Femur (tissue), 1 donor: ENCODE results near the gene FAM124B.

Source experiments
- DNase-seq: peaks from one replicate; pipeline ENCODE4 v3.0.0-alpha.2; 2017

The FAM124B gene, protein sequence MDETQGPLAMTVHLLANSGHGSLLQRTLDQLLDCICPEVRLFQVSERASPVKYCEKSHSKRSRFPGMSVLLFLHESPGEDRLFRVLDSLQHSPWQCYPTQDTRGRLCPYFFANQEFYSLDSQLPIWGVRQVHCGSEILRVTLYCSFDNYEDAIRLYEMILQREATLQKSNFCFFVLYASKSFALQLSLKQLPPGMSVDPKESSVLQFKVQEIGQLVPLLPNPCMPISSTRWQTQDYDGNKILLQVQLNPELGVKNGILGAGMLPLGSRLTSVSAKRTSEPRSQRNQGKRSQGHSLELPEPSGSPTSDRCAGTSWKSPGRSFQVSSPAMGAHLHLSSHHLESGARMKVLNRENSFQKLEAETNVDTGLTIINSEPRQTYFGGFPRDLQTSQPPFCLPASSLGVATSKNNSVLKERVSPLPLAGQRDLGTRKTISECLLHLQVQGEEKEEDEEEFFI

DNA sequence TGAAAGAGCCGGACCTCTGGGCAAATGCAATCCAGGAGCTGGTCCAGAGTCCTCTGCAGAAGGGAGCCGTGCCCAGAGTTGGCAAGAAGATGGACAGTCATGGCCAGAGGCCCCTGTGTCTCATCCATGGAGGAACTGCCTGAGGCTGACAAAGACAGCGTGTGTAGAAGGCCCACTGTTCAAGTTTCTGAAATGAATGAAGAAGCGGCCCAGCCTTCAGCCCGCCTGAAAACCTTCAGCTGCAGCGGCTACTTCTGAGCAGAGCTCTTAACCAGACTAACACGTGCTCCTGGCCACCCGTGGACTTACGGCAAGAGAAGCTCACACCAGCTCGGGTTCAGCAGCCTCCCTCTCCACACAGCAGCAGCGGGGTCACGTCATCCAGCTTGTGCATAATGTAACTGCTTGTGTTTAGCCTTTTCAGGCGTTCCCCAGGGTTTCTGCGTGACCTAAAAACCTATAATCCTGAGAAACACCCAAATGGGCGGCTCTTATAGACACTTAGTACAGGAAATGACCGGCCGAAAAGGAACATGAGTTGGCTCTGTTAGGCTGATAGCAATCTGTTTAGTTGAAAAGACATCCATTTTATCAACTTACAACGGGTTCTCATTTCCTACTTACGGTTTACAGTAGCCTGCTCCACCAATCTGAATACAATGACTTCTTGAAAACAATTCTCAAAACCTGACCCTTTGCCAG is at the start of gene FAM124B:
Gene FAM124B (minus strand): TSS at position 467 of the 702 bp plus-strand sequence. CDS start 339 bp downstream, at position 128.
- DNase-seq: peak; percentile 85

DNA sequence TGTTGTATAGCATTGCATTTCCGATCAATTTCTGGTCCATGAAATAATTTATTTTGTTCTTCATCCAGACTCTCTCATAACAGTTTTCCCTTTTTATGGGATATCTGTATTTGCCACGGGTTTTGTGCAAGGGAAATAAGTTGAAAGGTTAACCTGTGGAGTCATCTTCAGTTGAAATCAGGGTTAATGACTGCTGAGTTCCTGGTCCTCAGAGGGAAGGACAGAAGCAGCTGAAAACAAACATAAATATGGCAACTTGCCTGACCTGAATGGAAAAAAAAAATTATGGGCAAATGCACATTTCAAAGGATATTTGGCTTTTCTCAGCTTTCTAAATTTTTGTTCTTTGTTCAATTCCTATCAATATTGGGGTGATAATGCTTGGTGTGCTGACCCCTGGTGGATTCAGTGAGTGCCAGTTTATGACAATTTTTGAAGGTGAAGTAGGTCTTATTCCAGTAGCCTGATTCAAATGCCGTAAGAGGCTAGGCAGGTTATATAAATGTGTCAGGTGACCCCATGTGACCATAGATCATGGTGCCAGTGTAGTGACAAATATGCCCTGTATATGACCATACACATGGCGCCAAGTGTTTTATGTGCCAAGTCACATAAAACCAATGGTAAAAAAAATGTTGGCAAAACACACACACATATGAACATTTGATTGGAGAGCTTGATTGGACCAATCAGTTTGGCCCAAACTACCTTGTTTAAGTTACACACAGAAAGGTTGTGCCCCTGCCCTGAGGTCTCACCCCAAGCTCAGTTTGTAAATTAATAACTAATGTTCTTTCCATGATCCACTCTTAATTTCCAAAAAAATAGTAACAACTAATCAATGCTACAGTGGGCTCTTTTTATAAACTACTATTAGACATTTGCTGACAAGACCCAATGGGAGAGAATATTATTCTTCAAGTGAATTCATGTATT is 47.6 kb upstream of the FAM124B start:
- DNase-seq: no peak

DNA sequence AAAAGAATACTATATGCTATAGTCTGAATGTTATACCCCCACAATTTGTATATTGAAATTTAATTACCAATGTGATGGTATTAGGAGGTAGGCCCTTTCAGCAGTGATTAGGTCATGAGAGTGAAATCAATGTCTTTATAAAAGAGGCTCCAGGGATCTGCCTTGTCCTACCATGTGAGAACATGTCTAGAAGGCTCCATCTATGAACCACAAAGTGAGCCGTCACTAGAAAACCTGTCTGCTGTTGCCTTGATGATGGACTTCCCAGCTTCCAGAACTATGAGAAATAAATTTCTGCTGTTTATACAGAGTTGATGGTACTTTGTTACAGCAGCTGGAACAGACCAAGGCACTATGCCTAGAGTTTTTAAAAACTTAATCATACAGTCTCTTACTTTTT is 46.3 kb upstream of the FAM124B start:
- DNase-seq: no peak

DNA sequence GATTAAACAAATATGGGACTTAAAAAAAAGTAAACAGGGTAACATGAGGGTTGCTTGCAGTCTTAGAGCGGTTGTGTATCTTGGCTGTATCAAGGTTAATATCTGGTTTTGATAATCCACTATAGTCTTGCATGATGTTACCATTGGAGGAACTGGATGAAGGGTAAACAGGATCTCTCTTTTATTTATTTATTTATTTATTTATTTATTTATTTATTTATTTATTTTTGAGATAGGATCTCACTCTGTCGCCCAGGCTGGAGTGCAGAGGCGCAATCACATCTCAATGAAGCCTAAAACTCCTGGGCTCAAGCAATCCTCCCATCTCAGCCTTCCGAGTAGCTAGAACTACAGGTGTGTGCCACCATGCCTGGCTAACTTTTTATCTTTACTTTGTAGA is 42.9 kb upstream of the FAM124B start:
- DNase-seq: no peak

DNA sequence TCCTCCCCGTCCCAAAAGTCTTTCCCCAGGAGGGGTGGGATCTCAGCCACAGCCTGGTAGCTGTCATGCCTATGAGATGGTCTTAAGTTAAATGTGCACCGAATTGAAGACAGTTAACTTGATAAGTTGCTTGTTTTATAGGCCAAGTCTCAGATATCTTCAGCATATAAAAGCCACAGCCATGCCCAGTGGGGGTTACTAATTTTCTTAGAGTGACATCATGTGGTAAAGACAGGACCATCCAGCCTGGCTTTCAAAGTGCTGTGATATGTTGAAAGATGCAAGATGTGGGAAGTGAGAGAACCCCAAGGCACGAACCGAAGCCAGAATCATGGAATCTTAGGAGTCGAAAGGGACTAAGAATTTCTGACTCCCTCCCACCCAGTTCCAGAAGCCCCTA is 42.1 kb upstream of the FAM124B start:
- DNase-seq: no peak

DNA sequence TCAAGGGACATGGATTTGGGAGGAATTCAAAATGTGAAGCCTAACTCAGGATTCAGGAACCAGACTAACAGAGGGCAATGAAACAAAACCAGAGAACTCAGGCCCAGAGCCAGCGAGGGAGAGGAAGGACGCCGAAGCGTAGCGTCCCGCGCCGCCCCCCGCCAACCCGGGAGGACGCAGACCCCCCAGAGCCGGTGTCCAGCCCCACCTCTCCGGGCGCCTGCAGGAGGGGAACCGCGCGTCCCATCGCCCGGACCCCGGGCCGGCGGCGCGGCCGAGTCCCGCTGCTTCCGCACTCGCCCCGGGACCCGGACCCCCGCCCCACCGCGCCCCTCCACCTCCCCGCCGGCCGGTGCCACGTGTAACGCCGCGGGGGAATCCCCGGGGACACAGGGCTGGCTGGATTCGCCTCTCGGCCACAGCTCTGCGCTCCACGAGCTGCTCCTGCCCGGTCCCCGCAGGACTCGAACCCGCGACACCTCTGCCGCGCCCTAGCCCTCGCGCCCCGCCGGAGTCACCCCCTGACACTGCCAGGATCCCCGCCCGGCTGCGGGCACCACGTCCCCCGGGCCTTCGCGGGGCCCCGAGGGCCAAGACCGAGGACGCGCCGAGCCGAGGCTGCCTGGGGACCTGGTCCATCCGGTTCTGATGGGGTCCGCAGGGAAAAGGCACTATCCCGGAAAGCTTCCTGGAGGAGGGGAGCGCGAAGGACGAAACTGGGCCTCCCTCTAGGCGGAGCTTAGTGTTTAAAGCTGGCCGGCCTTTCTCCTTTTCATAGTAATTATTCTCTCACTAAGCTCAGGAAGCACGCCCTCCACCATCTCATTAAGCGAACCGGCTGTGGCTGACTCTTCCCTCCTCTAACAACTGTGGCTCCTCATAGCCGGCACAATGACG is 40.4 kb upstream of the FAM124B start:
- DNase-seq: peak; percentile 53

DNA sequence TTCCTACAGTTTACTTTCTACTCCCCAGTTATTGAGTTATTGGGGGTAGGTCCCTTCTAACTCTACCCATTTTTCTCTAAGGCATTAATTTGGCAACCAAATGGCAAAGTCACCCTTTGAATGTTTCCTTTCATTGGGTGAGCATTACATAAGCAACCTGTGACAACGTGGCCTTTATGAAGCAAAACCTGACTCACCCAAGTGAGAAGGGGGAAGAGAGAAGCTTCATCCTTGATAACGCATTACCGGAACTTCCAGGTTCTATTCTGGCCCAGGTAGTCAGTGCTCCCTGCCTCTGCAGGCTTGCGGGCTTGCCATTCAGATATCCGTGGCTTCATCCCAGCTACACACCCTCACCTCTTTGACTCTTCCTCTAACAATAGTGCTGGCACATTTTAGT is 39.1 kb upstream of the FAM124B start:
- DNase-seq: no peak

DNA sequence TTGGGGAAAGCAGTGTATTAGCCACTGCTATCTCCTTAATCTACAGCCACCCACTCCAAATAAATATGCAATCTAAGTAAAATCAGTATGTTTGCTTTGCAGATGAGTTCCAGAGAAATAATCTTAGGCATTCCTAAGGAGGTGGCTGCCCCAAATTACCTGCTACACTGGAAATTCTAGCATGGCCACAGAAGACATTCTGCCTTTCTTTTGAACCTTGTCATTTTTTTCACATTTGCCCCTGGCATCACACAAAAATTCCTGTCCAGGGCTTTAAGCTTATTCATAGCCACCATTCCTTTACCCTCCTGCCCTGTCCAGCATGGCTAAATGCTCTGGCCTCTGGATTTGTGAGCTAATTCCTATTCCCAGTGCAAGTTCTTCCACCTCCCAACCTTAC is 36.8 kb upstream of the FAM124B start:
- DNase-seq: no peak

DNA sequence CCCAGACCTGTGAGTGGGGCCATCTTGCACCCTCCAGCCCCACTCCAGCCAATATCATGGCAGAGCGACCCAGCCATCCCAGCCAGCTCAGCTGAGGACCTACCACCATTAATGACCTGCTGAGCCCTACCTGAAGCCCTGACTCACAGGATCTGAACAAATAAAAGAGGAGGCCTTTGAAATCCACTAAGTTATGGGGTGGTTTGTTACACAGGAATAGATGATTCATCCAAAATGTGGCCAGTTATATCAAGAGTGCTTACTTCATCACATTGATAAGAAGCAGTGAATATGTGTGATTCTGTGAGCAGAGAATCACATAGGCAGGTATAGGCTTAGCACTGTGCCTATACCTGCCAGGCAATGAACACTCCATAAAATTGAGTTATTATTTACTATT is 34.7 kb upstream of the FAM124B start:
- no peak for DNase-seq

DNA sequence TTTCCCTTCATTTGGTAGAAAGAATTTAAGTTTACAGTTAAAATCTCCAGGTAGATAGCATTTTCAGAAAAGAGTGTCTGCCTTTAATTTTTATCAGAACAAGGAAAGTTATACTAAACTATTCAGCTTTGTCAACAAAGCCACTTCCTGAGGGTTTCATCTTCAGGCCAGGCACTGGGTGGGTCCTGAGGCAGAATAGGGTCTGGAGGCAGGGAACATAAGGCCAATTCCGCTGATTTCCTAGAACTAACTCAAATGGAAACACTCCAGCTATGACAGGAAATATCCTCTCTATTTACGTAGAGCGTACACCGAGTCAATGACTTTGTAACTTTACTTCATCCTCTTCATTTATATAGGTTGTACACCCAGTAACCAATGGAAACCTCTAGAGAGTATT is 32.7 kb upstream of the FAM124B start:
- no peak for DNase-seq

DNA sequence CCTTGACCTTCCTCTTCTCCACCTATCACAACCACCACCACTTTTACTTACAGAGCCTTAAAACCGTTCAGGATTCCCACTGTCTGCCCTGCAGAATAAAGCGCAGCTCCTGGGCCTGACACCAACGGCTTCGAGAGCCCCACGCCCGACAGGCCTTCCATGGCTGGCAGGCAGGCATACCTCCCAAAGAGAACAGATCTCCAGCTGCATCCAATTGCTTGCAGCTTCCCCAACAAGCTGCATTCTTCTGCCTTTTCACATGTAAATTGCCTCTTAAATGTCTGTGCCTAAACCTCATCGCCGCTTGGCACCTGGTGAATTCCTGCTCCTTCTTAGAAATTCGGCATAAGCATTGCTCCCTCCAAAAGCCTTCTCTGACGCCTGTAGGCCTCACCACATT is 31.5 kb upstream of the FAM124B start:
- no peak for DNase-seq

DNA sequence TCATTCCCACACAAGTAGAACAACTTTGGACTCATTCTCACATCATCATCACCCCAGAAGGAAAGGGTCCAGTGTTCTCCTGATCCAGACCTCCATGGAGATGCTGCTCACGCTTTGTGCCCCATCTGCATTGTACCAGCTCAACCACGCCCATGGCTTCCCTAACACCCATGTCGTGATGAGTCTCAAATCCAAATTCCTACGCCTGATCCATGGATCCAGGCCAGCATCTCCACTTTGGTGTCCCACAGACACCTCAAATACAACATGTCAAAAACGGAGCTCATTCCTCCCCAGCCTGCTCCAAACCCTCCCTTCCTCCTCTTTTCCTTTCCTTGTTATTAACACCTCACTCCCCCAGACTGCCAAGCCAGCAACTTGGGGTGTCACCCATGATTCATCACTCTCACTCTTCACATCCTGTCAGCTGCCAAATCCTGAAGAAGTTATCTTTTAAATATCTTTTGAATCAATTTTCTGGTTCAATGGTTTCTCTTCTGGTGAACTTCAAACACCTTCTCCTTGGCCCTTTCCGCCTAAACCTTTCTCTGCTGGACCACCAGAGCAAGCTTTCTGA is 30.2 kb upstream of the FAM124B start:
- no peak for DNase-seq

DNA sequence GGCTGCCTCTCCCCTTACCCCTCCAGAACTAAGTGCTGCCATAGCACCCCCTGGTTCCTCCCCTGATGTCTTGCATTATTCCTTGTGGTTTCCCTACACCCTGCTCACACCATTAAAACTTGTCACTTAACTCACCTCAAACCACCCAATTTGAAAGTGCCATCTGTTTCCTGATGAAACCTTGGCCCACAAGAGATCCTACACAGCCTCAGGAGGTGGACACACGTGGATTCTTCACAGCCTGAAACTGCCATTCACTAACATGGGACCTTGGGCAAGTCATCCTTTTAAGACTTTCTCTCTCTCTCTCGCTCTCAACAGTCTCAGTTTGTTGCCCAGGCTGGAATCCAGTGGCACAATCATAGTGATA is 27.5 kb upstream of the FAM124B start:
- no peak for DNase-seq

DNA sequence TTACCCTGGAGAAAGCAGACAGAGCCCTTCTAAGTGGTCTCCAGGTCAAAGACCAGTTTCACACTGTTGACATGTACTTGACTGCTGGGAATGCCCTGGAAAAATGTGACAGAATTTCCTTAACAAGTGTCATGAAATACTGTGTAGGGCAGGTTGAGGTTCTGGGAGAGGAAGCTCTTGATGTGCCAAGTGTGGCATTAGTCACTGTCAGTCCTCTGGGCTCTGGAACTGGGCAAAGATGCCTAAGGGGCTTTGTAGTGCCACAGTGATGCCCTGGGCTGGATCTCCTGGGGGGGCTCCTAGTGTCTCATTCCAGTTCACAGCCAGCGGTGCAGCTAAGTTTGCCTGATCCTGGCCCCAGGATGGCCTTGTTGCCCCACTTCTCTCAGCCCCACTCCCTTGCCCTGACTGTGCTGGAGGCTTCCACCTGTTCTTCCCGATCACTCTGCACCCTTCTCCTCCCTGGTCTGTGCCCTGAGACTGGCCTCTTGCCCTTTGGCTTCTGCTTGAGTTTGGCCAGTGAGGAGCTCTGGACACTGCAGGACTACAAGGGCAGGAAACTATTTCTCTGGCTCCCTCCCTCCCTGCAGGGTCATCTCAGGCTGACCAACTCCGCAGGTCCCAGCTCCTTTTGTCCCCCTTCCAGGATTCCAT is 27.0 kb upstream of the FAM124B start:
- DNase-seq: no peak

DNA sequence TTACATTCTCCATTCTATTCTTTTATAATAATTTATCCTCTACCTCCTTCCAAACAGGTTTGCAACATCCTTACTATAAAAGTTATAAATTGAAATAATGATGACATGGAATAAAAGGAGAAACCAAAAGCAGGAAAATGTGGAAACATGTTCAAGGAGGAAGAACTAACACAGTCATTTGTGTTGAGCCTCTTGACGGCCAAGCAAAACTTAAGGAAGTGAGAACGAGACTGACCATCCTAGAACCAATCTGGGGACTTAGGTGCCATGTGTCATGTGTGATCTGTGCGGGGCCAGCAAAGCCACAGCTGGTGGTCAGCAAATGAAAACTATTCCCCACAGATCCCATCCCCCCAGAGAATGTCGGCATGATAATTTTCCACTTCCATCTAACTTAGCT is 25.6 kb upstream of the FAM124B start:
- DNase-seq: no peak

DNA sequence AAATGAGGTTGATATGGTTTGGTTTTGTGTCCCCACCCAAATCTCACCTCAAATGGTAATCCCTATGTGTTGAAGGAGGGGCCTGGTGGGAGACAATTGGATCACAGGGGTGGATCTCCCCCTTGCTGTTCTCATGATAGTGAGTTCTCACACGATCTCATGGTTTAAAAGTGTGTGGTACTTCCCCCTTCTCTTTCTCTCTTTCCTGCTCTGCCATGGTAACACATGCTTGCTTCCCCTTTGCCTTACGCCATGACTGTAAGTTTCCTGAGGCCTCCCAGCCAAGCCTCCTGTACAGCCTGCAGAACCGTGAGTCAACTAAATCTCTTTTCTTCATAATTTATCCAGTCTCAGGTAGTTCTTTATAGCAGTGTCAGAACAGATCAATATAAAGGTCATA is 24.7 kb upstream of the FAM124B start:
- DNase-seq: no peak

DNA sequence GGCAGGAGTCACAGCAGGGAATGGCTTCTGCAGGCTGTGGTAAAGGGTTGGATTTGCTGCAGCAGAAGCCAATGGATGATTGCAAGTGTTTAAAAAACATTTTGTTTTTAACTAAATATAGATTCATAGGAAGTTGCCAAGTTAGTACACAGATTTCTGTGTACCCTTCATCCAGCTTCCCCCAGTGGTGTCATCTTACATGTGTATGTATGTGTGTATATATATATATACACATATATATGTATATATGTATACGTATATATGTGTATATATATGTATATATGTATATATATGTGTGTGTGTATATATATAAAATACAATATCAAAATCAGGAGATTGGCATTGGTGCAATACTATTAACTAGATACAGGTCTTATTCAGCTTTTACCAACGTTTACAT is 19.2 kb upstream of the FAM124B start:
- no peak for DNase-seq

DNA sequence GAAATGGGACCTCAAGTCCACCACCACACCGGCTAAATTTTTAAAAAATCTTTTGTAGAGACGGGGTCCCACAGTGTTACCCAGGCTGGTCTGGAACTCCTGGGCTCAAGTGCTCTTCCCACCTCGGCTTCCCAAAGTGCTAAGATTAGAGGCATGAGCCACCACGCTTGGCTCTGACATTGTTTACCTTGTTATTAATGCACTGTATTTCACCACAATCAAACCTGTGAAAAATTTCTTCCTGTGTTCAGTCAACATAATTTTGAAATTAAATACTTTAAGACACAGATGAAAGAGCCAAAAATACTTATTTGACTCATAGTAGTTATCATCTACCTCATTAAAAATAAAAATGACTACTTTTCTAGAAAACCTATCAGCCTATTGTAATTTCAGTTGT is 16.0 kb upstream of the FAM124B start:
- DNase-seq: no peak

DNA sequence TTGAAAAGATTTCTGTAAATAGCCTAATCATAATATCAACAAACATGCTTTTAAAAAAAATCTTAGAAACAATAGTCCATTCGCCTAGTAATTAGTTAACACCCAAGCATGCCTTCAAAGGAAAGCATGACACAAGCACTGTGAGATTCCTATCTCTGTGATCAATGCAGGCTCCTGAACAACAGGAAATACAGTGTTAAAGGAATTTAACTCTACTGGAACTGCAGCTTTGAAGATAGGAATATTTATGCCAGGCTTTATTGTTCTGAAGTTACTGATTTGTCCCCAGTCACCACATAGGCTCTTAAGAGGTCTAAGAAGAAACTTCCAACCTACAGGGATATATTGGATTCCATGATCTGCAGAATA is 15.4 kb upstream of the FAM124B start:
- no peak for DNase-seq

DNA sequence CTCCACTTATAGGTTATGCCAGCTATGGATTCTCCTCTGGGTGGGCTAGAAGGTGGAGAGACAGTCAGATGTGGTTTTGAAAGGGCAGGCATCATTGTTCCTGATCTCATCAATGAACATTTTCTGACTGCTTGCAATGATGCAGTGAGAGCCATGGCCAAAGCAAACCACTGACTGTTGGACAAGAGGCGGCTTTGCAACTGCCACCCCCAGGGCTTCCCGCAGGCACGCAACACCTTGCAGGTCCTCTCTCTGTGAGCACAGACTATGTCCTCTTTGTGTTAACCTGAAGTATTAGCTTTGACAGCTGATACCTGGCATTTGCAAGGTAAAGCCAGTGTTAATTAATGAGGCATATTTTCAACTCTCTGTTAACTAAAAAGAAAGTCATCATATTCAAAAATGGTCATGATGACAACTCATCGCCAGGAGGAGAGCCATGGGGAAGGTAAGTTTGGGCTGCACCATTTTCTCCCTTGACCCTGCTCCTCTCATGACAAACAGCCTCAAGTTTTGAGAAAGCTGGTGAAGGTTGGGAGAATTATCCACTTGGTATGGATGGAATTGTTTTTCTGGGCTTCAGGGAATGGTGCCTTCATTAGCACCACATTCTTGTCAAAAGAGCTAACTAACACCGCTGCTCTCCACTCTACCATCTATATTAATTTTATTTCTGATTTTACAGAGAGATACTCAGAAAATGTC is 14.9 kb upstream of the FAM124B start:
- DNase-seq: no peak

DNA sequence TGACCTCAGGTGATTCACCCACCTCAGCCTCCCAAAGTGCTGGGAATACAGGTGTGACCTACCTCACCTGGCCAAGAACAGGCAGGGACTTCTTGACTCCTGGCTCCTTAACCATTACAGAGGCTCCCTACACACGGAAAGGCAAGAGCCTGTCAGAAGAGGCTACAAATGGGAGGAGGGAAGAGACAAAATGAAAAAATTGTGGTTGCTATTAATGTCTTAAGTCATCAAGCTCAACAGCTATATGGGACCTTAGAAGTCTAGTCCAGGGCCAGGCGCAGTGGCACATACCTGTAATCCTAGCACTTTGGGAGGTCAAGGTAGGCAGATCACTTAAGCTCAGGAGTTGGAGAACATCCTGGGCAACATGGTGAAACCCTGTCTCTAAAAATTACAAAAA is 11.5 kb upstream of the FAM124B start:
- no peak for DNase-seq
